Kidney epithelial cell (primary cell): ENCODE data around the gene CLDND2. TPM values are rescaled to one million over a fixed set of nuclear protein-coding genes. Genes with fewer than 3 reads are reported as not detected.

ENCODE experiments used
- DNase-seq: peaks from one replicate; pipeline ENCODE4 v3.0.0-alpha.2; 2010; ENCODE audit warnings: low read depth
- H3K27me3 ChIP-seq: 2 replicates; pipeline ENCODE4 v1.6.0; 2011; ENCODE audit warnings: low read length; ENCODE audit not compliant: control insufficient read depth, insufficient read depth
- H3K36me3 ChIP-seq: 2 replicates; pipeline ENCODE4 v1.5.1; 2011; ENCODE audit warnings: low read length; ENCODE audit not compliant: control insufficient read depth, insufficient read depth
- H3K4me3 ChIP-seq: 2 replicates; pipeline ENCODE4 v1.5.1; 2011; ENCODE audit warnings: low read depth, mild to moderate bottlenecking, control low read depth, low read length
- CTCF ChIP-seq: IDR thresholded peaks from 2 replicates; pipeline ENCODE4 v1.5.1; 2011; ENCODE audit warnings: mild to moderate bottlenecking, moderate library complexity, low read length, control low read depth, inconsistent platforms; ENCODE audit not compliant: insufficient read depth, poor library complexity, severe bottlenecking
- total RNA-seq: library from RNA; depleted of rRNA; stranded (reverse); fragments of >200 nt; gene quantifications from 2 replicates; pipeline ENCODE4 v1.2.3, GENCODE V29; 2015

The CLDND2 gene
- total RNA-seq, 1 donor from 2014 or later, result not detected

- H3K27me3 ChIP-seq, result peaks cover 6% of the 10 kb centered on the region
- H3K36me3 ChIP-seq, result no peaks in the 10 kb centered on the region
- TF ChIP-seq CTCF, result no peak
- DNase-seq, result no peak
- H3K4me3 ChIP-seq, result no peak overlapping the region
These were observed 51.4 kb downstream of the CLDND2 start for GRCh38 chr19:51317376-51317775.

Other genes starting within 250 kb of the CLDND2 start
- gene SIGLEC9, start 244.1 kb downstream of the CLDND2 start, total RNA-seq, result 0.13 and 0.14 TPM in 2 replicates
- gene SIGLEC7, start 226.7 kb downstream of the CLDND2 start, total RNA-seq, result not detected in 2 replicates
- gene CD33, start 143.9 kb downstream of the CLDND2 start, total RNA-seq, result not detected in 2 replicates
- 0.79 TPM in 1 of 2 replicates, not detected in the other for gene SIGLECL1, start 117.9 kb downstream of the CLDND2 start, total RNA-seq
- 0.04 and 0.07 TPM in 2 replicates for gene IGLON5, start 57.4 kb downstream of the CLDND2 start, total RNA-seq
- gene VSIG10L, start 26.9 kb downstream of the CLDND2 start, total RNA-seq, result 1.1 and 1.5 TPM in 2 replicates
- 29.8 and 36.9 TPM in 2 replicates for gene ETFB, start 2.6 kb downstream of the CLDND2 start, total RNA-seq
- not detected in 2 replicates for gene NKG7, start 3.7 kb upstream of the CLDND2 start, total RNA-seq
- not detected in 2 replicates for gene LIM2, start 19.0 kb upstream of the CLDND2 start, total RNA-seq
- gene C19orf84, start 21.6 kb upstream of the CLDND2 start, total RNA-seq, result not detected in 2 replicates
- 0.04 and 0.55 TPM in 2 replicates for gene SIGLEC10, start 48.6 kb upstream of the CLDND2 start, total RNA-seq
- not detected in 2 replicates for gene SIGLEC8, start 89.5 kb upstream of the CLDND2 start, total RNA-seq
- not detected in 2 replicates for gene CEACAM18, start 109.5 kb upstream of the CLDND2 start, total RNA-seq
- 1.4 TPM in 1 of 2 replicates, not detected in the other for gene SIGLEC12, start 132.8 kb upstream of the CLDND2 start, total RNA-seq
- not detected in 2 replicates for gene SIGLEC6, start 162.7 kb upstream of the CLDND2 start, total RNA-seq
- 4.9 and 5.0 TPM in 2 replicates for gene ZNF175, start 202.3 kb upstream of the CLDND2 start, total RNA-seq